GM21381 (cell line): ENCODE data around the gene MEG3.

Source experiments
- ATAC-seq: cut with Tn5 transposase; IDR thresholded peaks from one replicate; pipeline ENCODE4 v1.9.1; 2021; ENCODE audit warnings: mild to moderate bottlenecking, moderate library complexity; ENCODE audit not compliant: unreplicated experiment

MEG3 gene

GRCh38 chr14:100878271-100879146, 52.6 kb downstream of the MEG3 start:
- ATAC-seq = no peak

DNA sequence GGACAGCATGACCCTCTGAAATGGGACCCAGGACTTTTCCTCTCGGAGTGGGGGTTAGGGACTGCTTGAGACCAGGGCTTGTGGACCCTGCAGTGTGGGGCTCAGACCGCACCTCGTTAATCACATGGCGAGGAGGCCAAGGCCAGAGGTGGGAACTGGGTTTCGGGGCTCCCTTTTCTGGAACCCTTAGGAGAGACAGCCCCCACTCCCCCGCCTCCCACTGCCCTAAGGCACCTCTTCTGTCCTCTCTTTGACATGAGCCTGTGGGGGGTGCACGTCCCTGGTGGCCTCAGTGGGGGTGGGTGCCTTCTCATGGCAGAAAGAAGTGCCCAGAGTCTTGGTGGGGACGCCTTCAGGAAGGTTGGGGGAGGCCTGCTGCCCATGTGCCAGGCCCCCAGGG, 53.3 kb downstream of the MEG3 start:
- ATAC-seq = no peak

DNA sequence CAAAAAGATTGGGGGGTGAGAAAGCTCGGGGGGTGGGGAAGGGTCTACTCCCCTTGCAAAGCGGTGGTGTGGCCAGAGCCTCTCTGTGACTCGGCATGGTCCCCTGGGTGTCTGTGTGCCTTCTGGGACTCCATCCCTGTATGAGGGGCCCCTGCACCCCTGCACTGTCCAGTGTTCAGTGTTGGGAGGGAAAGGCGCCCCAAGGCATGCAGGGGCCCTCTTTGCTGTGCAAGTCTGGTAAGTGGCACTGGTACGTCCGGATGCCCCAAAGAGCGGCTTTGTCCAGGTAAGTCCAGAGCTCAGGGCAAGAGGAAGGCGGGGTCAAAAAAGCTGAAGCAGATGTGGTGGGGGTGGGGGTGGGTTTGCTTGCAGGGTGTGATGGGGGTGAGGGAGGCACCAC, 53.9 kb downstream of the MEG3 start:
- no peak for ATAC-seq

DNA sequence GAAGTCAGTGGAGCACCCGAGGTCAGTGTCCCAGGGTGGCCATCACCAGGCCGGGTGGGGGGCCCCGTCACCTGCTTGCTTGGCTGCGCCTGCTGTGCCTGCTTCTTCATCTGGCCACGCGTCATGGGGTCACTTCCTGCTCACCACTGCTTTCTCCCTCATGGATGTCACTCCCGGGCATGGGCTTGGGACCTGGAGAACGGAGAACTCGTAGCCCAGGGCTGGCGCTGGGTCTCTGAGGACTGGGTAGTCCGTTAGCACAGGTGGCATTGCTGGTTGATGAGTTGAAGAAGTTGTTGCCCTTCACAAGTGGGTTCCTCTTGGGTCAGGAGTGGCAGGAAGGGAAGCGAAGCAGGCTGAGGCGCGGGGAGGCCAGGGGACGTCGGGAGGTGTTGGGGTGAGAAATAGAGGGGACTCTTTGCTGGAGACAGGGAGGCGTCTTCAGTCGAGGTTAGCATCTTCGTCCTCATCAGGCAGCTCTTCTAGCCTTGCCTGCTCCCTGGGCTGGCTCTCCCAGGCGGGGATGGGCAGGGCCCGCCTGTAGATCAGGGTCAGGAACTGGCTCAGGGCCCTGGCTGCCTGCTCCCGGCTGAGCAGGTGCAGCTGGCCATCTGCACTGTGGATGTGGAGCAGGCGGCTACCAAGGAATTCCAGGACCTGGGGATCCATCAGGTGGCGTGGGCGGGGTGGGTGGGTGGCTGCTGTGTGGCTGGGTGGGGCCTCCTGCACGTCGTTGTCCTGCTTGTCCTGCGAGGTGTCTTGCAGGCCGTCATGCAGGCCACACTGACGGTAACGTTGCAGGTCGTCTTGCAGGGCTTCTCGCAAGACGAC, 54.6 kb downstream of the MEG3 start:
- no peak for ATAC-seq

- ATAC-seq = no peak
Measured at GRCh38 chr14:100881211-100882025, 55.5 kb downstream of the MEG3 start.

- no peak for ATAC-seq
Measured at GRCh38 chr14:100882026-100882967, 56.4 kb downstream of the MEG3 start.

DNA sequence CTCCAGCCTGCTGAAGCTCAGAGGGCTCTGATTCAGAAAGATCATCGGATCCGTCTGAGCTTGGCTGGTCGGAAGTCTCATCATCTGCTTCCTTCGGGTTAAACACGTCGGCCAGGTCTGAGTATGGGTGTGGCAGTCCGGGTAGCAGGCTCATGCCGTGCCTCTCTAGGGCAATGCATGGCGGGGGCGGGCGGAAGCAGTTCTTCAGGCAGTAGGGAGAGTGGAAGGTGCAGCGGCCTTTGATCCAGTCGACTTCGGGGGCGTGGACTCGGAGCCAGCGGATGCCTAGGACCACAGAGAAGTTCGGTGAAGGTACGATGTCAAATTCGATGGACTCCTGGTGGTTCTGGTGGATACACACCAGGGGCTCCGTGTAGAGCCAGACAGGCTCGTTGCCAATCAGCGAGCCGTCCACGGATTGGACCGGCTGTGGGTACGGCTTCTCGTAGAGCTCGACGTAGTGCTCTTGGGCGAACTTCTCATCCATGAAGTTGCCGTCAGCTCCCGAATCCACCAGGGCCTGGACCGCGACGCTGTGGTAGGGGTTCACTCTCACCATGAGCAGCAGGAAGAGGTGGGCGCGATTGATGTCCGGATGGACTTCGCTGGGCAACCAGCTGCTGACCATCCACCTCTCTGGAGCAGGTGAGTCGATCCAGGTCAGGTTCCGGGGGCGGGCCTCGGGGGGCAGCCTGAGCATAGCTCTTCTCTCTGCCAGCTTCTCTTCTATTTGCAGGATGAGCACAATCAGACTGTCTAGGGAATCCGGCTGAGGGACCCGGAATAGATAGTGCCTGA, 57.3 kb downstream of the MEG3 start:
- no peak for ATAC-seq

DNA sequence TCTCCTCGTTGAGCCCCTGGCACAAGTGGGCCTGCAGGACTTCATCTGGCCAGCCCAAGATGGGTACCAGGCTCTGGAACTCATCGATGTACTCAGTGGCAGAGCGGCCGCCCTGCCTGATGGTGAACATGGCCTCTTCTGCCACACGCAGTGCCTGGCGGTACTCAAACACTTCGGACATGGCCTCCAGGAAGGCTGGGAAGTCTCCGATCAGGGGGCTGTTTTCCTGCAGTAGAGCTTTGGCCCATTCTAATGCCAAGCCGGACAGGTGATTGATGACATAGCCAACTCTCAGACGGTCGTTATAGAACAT, 57.8 kb downstream of the MEG3 start:
- ATAC-seq = no peak

DNA sequence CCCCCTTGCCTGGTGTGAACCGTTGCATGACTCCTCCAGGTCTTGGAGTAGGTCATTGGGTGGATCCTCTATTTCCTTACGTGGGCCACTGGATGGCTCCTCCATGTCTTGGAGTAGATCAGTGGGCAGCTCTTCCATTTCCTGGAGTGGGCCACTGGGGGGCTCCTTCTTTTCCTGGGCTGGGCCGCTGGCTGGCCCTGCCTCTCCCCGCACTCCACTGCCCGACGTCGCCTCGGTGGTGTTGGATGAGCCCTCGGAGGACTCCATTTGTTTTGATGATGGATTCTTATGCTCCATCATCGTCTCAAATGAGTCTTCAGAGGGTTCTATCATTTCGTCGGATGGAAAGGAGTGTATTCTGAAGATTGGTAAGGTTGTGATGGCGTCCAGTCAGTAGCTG, 58.5 kb downstream of the MEG3 start:
- ATAC-seq = no peak

DNA sequence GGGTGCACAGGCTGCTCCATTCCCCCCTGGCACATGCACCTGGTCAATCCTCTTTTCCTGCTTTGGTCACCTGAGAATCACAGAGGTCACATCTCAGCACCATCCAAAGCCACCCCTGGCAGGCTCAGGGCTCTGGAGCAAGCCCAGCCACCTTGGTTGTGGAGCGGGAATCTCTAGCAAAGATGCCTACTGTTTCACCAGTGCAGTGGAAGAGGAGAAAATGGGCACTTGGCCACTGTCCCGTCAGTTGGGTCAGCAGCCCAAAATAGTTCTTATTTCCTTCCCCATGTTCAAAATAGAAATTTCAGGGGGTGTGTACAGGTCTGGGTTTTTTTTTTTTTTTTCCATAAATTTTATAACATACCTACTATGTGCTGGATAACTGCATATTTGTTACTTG, 59.3 kb downstream of the MEG3 start:
- ATAC-seq = no peak

- no peak for ATAC-seq
Measured at GRCh38 chr14:100885617-100886016, 59.7 kb downstream of the MEG3 start.

GRCh38 chr14:100887728-100888335, 61.9 kb downstream of the MEG3 start:
- no peak for ATAC-seq

DNA sequence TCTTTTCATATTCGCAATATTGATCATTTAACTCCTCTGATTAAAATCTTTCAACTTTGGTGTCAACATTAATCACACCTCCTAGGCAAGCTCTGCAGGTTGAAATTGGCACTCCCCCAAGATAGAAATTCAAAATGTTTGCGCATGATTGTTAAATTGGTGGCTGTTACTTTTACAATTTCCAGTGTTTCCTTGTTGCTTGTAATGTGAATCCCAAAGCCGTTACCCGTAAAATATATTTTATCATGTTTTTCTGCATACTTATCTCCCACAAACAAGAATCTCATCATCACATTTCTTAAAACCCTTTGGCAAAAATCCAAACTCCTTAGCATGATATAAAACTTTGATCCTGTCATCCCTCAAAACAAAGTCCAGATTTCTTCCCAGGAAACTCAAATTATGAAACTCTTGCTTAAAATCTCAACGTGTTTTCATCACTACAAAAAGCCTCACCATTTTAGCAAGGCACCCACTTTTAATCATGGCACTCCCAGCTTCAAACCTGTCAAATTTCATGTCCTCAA, 62.9 kb downstream of the MEG3 start:
- no peak for ATAC-seq

DNA sequence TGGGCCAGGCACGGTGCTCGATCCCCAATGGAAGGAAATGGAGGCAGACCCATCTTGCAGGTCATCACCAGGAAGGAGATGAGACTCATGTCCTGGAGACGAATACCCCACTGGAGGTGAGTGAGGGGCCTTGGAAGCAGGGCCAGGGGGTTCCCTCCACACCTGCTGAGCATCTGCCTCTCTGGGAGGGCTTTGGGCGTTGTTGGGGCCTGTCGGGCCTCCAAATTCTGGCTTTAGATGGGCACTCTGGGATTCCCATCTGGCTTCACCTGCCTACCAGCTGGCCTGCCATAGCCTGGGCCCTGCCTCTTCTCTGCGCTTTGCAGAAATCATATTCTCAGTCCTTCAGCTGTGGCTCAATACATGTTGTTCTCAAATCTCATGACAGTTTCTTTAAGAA, 63.7 kb downstream of the MEG3 start:
- no peak for ATAC-seq

- no peak for ATAC-seq
Measured at GRCh38 chr14:100890061-100890850, 64.3 kb downstream of the MEG3 start.

GRCh38 chr14:100891051-100891450, 65.1 kb downstream of the MEG3 start:
- no peak for ATAC-seq

GRCh38 chr14:100891501-100892445, 65.9 kb downstream of the MEG3 start:
- no peak for ATAC-seq
